ENCODE measurements around the gene NTRK3. TPM values are rescaled to one million over a fixed set of nuclear protein-coding genes. Genes with fewer than 3 reads are reported as not detected.

The NTRK3 gene
- total and polyA plus RNA-seq, 2 donors (not counting 3 experiments of a cell fraction or from before 2014, with no cell fraction given) = not detected

GRCh38 chr15:88144921-88145653, 111.5 kb downstream of the NTRK3 start:
- peaks cover 2% of the 10 kb centered on the region for H3K9me3 ChIP-seq (replicated peaks; ENCODE audit: control insufficient read depth, insufficient read depth, low read length)
- BruUV-seq (replicated peaks) = no TSS peak
- H3K9me1 ChIP-seq (replicated peaks; ENCODE audit: control insufficient read depth, extremely low read depth, insufficient read depth, low read length) = no peaks in the 10 kb centered on the region
- DNase-seq (ENCODE audit: low read depth, low spot score) = no peak
- no peaks in the 10 kb centered on the region for H3K79me2 ChIP-seq (ENCODE audit: control insufficient read depth, insufficient read depth, low read length)
- ChIA-PET CTCF (no interaction called here), POLR2A (no interaction called here)
- no peak for TF ChIP-seq MYC (IDR thresholded peaks at IDR 0.05; ENCODE audit: low read depth, low read length)
- TF ChIP-seq FOS (IDR thresholded peaks at IDR 0.05; ENCODE audit: borderline replicate concordance, insufficient read depth, low read length) = no peak
- no peak for TF ChIP-seq POLR2A (IDR thresholded peaks at IDR 0.05; ENCODE audit: low read depth, low read length)
- TF ChIP-seq EZH2 (IDR thresholded peaks at IDR 0.05; ENCODE audit: borderline replicate concordance, low read depth, low read length, severe bottlenecking) = no peak
- TF ChIP-seq POLR2AphosphoS5 (IDR thresholded peaks at IDR 0.05; ENCODE audit: insufficient read depth, low read depth, low read length) = no peak
- no peak for TF ChIP-seq MAX (IDR thresholded peaks at IDR 0.05; ENCODE audit: insufficient read depth, insufficient read length)
- no peak overlapping the region for H3K27ac ChIP-seq (ENCODE audit: insufficient read depth, low read depth, low read length)
- intact Hi-C loops (cut with micrococcal nuclease) = no loop called here
- no peak overlapping the region for H3K9ac ChIP-seq (replicated peaks; ENCODE audit: extremely low read depth, insufficient read depth, low read length)
- no peaks in the 10 kb centered on the region for H4K20me1 ChIP-seq (replicated peaks; ENCODE audit: control insufficient read depth, extremely low read depth, insufficient read depth, low read length)
- no peaks in the 10 kb centered on the region for H3K36me3 ChIP-seq (ENCODE audit: control insufficient read depth in 2 of 2, extremely low read depth in 1 of 2, insufficient read depth in 2 of 2, low read length in 2 of 2)
- H3K4me2 ChIP-seq (ENCODE audit: insufficient read depth, low read length) = no peak overlapping the region
- dilution Hi-C loops (cut with MboI; ENCODE audit: extremely low pct_ligation_motif_present, low sequenced_read_pairs) = no loop called here
- FAIRE-seq = no peak
- peaks cover 3% of the 10 kb centered on the region for H3K4me1 ChIP-seq (ENCODE audit: control insufficient read depth, extremely low read depth, insufficient read depth, low read length)
- no peak overlapping the region for H2AFZ ChIP-seq (ENCODE audit: low read depth, low read length)
- no peak overlapping the region for H3K4me3 ChIP-seq (replicated peaks in 1 of 3; ENCODE audit: insufficient read depth in 1 of 3, low read depth in 1 of 3, low read length in 3 of 3)
- no peaks in the 10 kb centered on the region for H3K27me3 ChIP-seq (ENCODE audit: control insufficient read depth in 2 of 2, insufficient read depth in 2 of 2, low read length in 2 of 2)

- dilution Hi-C loops (cut with MboI; ENCODE audit: extremely low pct_ligation_motif_present, low sequenced_read_pairs) = no loop called here
- FAIRE-seq = no peak
Measured at GRCh38 chr15:88142121-88142520, 114.4 kb downstream of the NTRK3 start.

More at GRCh38 chr15:88142121-88142520, 114.4 kb downstream of the NTRK3 start:
- no peak overlapping the region for H3K9ac ChIP-seq (replicated peaks; ENCODE audit: extremely low read depth, insufficient read depth, low read length)
- H4K20me1 ChIP-seq (replicated peaks; ENCODE audit: control insufficient read depth, extremely low read depth, insufficient read depth, low read length) = no peaks in the 10 kb centered on the region
- TF ChIP-seq POLR2AphosphoS5 (IDR thresholded peaks at IDR 0.05; ENCODE audit: insufficient read depth, low read depth, low read length) (no peak), POLR2A (IDR thresholded peaks at IDR 0.05; ENCODE audit: low read depth, low read length) (no peak)
- no peaks in the 10 kb centered on the region for H3K36me3 ChIP-seq (ENCODE audit: control insufficient read depth in 2 of 2, extremely low read depth in 1 of 2, insufficient read depth in 2 of 2, low read length in 2 of 2)
- H3K79me2 ChIP-seq (ENCODE audit: control insufficient read depth, insufficient read depth, low read length) = no peaks in the 10 kb centered on the region
- ChIA-PET POLR2A (no interaction called here), CTCF (no interaction called here)
- peaks cover under 1% of the 10 kb centered on the region for H3K4me1 ChIP-seq (ENCODE audit: control insufficient read depth, extremely low read depth, insufficient read depth, low read length)
- no peak overlapping the region for H3K27ac ChIP-seq (ENCODE audit: insufficient read depth, low read depth, low read length)
- intact Hi-C loops (cut with micrococcal nuclease) = no loop called here
- BruUV-seq (replicated peaks) = no TSS peak
- DNase-seq (ENCODE audit: low read depth, low spot score) = no peak
- H2AFZ ChIP-seq (ENCODE audit: low read depth, low read length) = no peak overlapping the region
- no peaks in the 10 kb centered on the region for H3K9me1 ChIP-seq (replicated peaks; ENCODE audit: control insufficient read depth, extremely low read depth, insufficient read depth, low read length)
- peaks cover 4% of the 10 kb centered on the region for H3K9me3 ChIP-seq (replicated peaks; ENCODE audit: control insufficient read depth, insufficient read depth, low read length)
- H3K27me3 ChIP-seq (ENCODE audit: control insufficient read depth in 2 of 2, insufficient read depth in 2 of 2, low read length in 2 of 2) = no peaks in the 10 kb centered on the region
- no peak overlapping the region for H3K4me3 ChIP-seq (replicated peaks in 1 of 3; ENCODE audit: insufficient read depth in 1 of 3, low read depth in 1 of 3, low read length in 3 of 3)
- H3K4me2 ChIP-seq (ENCODE audit: insufficient read depth, low read length) = no peak overlapping the region

Data from endothelial cell of umbilical vein (primary cell).